Astrocyte (in vitro differentiated cells and primary cell): ENCODE data around the gene TANGO2. TPM values are rescaled to one million over a fixed set of nuclear protein-coding genes. Genes with fewer than 3 reads are reported as not detected.

Experiments used
- DNase-seq: peaks from one replicate; pipeline ENCODE4 v3.0.0-alpha.2; 2010; ENCODE audit warnings: low read depth
- FAIRE-seq: peaks from 2 replicates; lab custom pipeline; 2011; peaks lifted over from hg19 to GRCh38; lab: Jason Lieb, UNC
- H2AFZ ChIP-seq: 2 replicates; pipeline ENCODE4 v1.6.0; 2012; ENCODE audit warnings: low read depth, low read length, inconsistent platforms
- H3K27ac ChIP-seq: 2 replicates; pipeline ENCODE4 v1.5.1; 2011; ENCODE audit warnings: low read depth, low read length, inconsistent platforms
- H3K27me3 ChIP-seq: 2 replicates; pipeline ENCODE4 v1.6.0; 2011; ENCODE audit warnings: low read length, inconsistent platforms; ENCODE audit not compliant: insufficient read depth
- H3K36me3 ChIP-seq: 2 replicates; pipeline ENCODE4 v1.5.1; 2011; ENCODE audit warnings: low read length, inconsistent platforms; ENCODE audit not compliant: insufficient read depth
- H3K4me1 ChIP-seq: 2 replicates; pipeline ENCODE4 v1.5.1; 2011; ENCODE audit warnings: low read length, inconsistent platforms; ENCODE audit not compliant: insufficient read depth
- H3K4me2 ChIP-seq: 2 replicates; pipeline ENCODE4 v1.6.0; 2012; ENCODE audit warnings: low read length, inconsistent platforms
- H3K4me3 ChIP-seq: 2 replicates; pipeline ENCODE4 v1.5.1; 2011; ENCODE audit warnings: low read depth, mild to moderate bottlenecking, low read length, inconsistent platforms; ENCODE audit not compliant: insufficient read depth
- H3K79me2 ChIP-seq: 2 replicates; pipeline ENCODE4 v1.6.0; 2012; ENCODE audit warnings: mild to moderate bottlenecking, low read length, inconsistent platforms; ENCODE audit not compliant: insufficient read depth
- H3K9ac ChIP-seq: 2 replicates; pipeline ENCODE4 v1.6.0; 2012; ENCODE audit warnings: mild to moderate bottlenecking, low read length, inconsistent platforms
- H3K9me3 ChIP-seq: 2 replicates; pipeline ENCODE4 v1.5.1; 2012; ENCODE audit warnings: low read depth, mild to moderate bottlenecking, low read length, inconsistent platforms; ENCODE audit not compliant: insufficient read depth
- H4K20me1 ChIP-seq: 2 replicates; pipeline ENCODE4 v1.6.0; 2012; ENCODE audit warnings: low read length, inconsistent platforms; ENCODE audit not compliant: insufficient read depth
- H3K27ac Mint-ChIP-seq: one replicate; pipeline ENCODE4 v1.8.0; 2021; ENCODE audit warnings: mild to moderate bottlenecking, mixed read lengths; ENCODE audit not compliant: unreplicated experiment
- H3K27me3 Mint-ChIP-seq: one replicate; pipeline ENCODE4 v1.8.0; 2021; ENCODE audit warnings: low read depth, mixed read lengths; ENCODE audit not compliant: unreplicated experiment
- H3K36me3 Mint-ChIP-seq: one replicate; pipeline ENCODE4 v1.8.0; 2021; ENCODE audit warnings: low read depth, mixed read lengths; ENCODE audit not compliant: unreplicated experiment
- H3K4me1 Mint-ChIP-seq: one replicate; pipeline ENCODE4 v1.8.0; 2021; ENCODE audit warnings: low read depth, mixed read lengths; ENCODE audit not compliant: unreplicated experiment
- H3K4me3 Mint-ChIP-seq: one replicate; pipeline ENCODE4 v1.8.0; 2021; ENCODE audit warnings: mild to moderate bottlenecking, moderate library complexity, mixed read lengths; ENCODE audit not compliant: unreplicated experiment
- H3K9me3 Mint-ChIP-seq: one replicate; pipeline ENCODE4 v1.8.0; 2021; ENCODE audit warnings: mild to moderate bottlenecking, mixed read lengths; ENCODE audit not compliant: unreplicated experiment
- EZH2 ChIP-seq: IDR thresholded peaks from 2 replicates; pipeline ENCODE4 v1.6.1; 2012; ENCODE audit warnings: mild to moderate bottlenecking, low read length, inconsistent platforms; ENCODE audit not compliant: insufficient read depth
- total RNA-seq: library from RNA; stranded (reverse); gene quantifications from 2 replicates; pipeline ENCODE4 v1.2.1, GENCODE V29; 2021
- TF ChIP-seq, protein P1 (sequence below): IDR thresholded peaks from 2 replicates; pipeline ENCODE4 v1.5.1; 2011; ENCODE audit warnings: low read depth, mild to moderate bottlenecking, inconsistent platforms, low read length, moderate library complexity; ENCODE audit not compliant: insufficient read depth

Gene TANGO2
- total RNA-seq, 1 donor from 2014 or later = 28.0 TPM

DNA sequence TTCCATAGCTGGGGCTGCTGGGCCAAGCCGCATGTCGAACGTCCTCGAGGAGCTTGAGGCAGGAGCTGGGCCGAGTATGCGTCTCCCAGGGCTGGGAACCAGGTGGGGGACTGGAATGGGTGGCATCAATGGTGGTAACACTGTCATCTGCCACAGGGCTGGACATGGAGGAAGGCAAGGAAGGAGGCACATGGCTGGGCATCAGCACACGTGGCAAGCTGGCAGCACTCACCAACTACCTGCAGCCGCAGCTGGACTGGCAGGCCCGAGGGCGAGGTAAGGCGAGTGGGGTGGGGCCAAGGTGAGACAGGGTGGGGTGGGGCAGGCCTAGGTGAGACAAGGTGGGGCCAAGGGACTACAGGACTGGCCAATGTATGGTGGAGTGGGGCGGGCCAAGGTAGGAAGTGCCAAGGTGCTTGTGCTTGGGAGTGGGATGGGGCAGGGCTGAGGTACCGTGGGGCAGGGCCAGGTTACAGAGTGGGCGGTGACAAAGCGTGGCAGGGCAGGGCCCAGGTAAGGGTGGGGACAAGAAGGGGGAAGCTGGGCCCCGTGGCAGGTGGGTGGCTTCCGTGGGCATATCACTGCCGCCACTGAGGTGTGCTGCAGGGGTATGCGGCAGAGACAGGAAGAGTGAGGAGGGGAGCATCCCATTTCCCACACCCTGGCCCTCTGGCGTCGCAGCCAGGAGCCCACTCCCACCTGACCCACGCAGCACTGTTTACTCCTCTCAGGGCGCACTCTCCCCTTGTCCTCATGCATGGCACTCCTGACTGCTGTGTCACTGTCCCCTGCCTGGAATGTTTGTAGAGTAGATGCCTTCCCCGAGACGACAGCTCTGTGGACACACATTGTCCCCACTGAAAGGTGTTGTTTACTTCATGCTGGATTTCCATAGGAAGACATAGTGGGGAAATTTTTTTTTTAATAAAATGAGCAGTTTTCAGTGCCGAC, 31.7 kb downstream of the TANGO2 start:
- Histone ChIP-seq H2AFZ (no peak overlapping the region), H3K9me3 (no peaks in the 10 kb centered on the region), H4K20me1 (no peaks in the 10 kb centered on the region), H3K36me3 (no peaks in the 10 kb centered on the region), H3K79me2 (no peaks in the 10 kb centered on the region), H3K9ac (no peak overlapping the region), H3K4me1 (no peaks in the 10 kb centered on the region), H3K27ac (no peak overlapping the region), H3K4me3 (no peak overlapping the region), H3K27me3 (no peaks in the 10 kb centered on the region), H3K4me2 (no peak overlapping the region)
- Mint-ChIP-seq H3K9me3 (peaks cover 2% of the 10 kb centered on the region), H3K4me1 (no peaks in the 10 kb centered on the region), H3K36me3 (peaks cover 29% of the 10 kb centered on the region), H3K4me3 (no peak overlapping the region), H3K27ac (no peak overlapping the region), H3K27me3 (no peaks in the 10 kb centered on the region)
- DNase-seq (no peak), FAIRE-seq (no peak)
- TF ChIP-seq, protein P1, sequence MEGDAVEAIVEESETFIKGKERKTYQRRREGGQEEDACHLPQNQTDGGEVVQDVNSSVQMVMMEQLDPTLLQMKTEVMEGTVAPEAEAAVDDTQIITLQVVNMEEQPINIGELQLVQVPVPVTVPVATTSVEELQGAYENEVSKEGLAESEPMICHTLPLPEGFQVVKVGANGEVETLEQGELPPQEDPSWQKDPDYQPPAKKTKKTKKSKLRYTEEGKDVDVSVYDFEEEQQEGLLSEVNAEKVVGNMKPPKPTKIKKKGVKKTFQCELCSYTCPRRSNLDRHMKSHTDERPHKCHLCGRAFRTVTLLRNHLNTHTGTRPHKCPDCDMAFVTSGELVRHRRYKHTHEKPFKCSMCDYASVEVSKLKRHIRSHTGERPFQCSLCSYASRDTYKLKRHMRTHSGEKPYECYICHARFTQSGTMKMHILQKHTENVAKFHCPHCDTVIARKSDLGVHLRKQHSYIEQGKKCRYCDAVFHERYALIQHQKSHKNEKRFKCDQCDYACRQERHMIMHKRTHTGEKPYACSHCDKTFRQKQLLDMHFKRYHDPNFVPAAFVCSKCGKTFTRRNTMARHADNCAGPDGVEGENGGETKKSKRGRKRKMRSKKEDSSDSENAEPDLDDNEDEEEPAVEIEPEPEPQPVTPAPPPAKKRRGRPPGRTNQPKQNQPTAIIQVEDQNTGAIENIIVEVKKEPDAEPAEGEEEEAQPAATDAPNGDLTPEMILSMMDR = no peak

DNA sequence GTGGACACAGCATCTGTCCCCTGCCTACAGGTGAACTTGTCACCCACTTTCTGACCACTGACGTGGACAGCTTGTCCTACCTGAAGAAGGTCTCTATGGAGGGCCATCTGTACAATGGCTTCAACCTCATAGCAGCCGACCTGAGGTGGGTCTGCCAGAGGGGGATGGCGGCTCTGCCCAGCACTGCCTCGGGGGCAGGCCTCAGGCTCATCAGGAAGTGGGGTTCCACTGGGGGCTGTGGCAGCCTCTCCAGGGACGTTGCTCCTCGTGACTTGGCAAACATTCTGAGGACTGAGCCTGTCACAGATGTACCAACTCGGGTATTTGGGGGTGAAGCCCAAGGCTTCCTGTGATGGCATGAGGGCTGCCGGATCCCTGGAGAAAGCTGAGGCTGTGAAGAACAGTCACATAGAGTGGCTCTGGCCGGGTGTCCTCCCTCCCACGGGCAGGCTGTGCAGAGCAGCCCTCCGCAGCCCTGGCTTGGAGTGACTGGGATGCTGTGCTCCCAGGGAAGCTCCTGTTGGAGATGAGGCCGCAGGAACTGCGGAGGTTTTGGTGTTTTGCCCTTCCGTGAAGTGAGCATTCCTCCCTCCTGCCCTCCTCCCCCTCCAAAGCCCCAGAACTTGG, 32.6 kb downstream of the TANGO2 start:
- TF ChIP-seq EZH2 = no peak
- TF ChIP-seq, protein P1 = no peak
- Histone ChIP-seq H3K9ac (no peak overlapping the region), H3K79me2 (no peaks in the 10 kb centered on the region), H3K27me3 (no peaks in the 10 kb centered on the region), H2AFZ (no peak overlapping the region), H4K20me1 (no peaks in the 10 kb centered on the region), H3K4me3 (no peak overlapping the region), H3K36me3 (no peaks in the 10 kb centered on the region), H3K4me2 (no peak overlapping the region), H3K4me1 (no peaks in the 10 kb centered on the region), H3K9me3 (no peaks in the 10 kb centered on the region), H3K27ac (no peak overlapping the region)
- no peak for FAIRE-seq
- Mint-ChIP-seq H3K4me1 (no peaks in the 10 kb centered on the region), H3K27ac (no peak overlapping the region), H3K36me3 (peaks cover 25% of the 10 kb centered on the region), H3K4me3 (no peak overlapping the region), H3K27me3 (no peaks in the 10 kb centered on the region), H3K9me3 (peaks cover 2% of the 10 kb centered on the region)
- DNase-seq = no peak
